Measurements from ENCODE around the gene NECTIN4. TPM values are rescaled to one million over a fixed set of nuclear protein-coding genes. Genes with fewer than 3 reads are reported as not detected.

Gene NECTIN4
- polyA plus RNA-seq, 1 experiment: 0.16 TPM

DNA sequence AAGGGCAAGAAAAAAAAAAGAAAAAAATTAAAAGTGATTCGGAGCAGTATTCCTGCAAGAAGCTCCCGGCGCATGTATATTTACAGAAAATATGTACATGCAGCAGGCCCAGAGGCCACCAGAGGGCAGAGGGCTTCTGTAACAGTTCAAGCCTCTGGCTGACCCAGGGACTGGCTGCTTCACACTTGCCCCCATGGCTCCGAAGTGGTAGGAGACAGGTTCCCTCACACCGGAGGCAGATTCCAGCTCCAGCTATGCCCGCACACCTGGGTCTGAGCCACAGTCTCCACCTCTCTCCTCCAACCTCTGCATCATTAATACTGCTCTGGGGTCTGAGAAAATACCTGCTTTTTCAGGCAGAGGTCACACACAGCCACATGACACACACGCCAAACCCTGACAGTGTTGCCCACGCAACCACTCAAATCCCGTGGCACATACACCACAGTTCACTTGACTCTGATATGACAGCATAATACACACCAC is 17.4 kb downstream of the NECTIN4 start:
- peaks cover 3% of the 10 kb centered on the region; the same call in 1 of the 2 replicates for H3K9me3 ChIP-seq (ENCODE audit: control insufficient read depth, insufficient read depth, low read length)
- peaks cover 4% of the 10 kb centered on the region for H3K27me3 ChIP-seq (ENCODE audit: control insufficient read depth, insufficient read depth, low read length)
- ChIA-PET CTCF (interaction anchor here (0.5 to 4.4 kb wide), 8 partner anchors 10 to 69 kb away, joined by 3 to 35 read pairs (median 4); partner anchors contain the start of genes KLHDC9 and USF1), POLR2A (no interaction called here)
- no peak for DNase-seq (ENCODE audit: low read depth, low spot score)
- H3K4me3 ChIP-seq (ENCODE audit: low read depth, low read length): no peak overlapping the region
- H3K27ac ChIP-seq (ENCODE audit: low read depth, low read length): no peak overlapping the region
- TF ChIP-seq CTCF (IDR thresholded peaks at IDR 0.05; ENCODE audit: low read depth, low read length): peak; percentile 52

- CTCF ChIA-PET: interaction anchor here (1.0 to 4.4 kb wide), 6 partner anchors 15 to 70 kb away, joined by 3 to 35 read pairs (median 6); partner anchors contain the start of genes KLHDC9 and USF1
- no peak for DNase-seq (ENCODE audit: low read depth, low spot score)
- POLR2A ChIA-PET: no interaction called here
- TF ChIP-seq CTCF (IDR thresholded peaks at IDR 0.05; ENCODE audit: low read depth, low read length): no peak
- H3K27me3 ChIP-seq (ENCODE audit: control insufficient read depth, insufficient read depth, low read length): peaks cover 4% of the 10 kb centered on the region
- H3K27ac ChIP-seq (ENCODE audit: low read depth, low read length): no peak overlapping the region
- H3K4me3 ChIP-seq (ENCODE audit: low read depth, low read length): no peak overlapping the region
- H3K9me3 ChIP-seq (ENCODE audit: control insufficient read depth, insufficient read depth, low read length): peaks cover 3% of the 10 kb centered on the region; the same call in 1 of the 2 replicates
Measured at GRCh38 chr1:161070761-161071160, 18.6 kb downstream of the NECTIN4 start.

- TF ChIP-seq CTCF (IDR thresholded peaks at IDR 0.05; ENCODE audit: low read depth, low read length): no peak
- Histone ChIP-seq H3K27me3 (ENCODE audit: control insufficient read depth, insufficient read depth, low read length) (peaks cover 6% of the 10 kb centered on the region), H3K4me3 (ENCODE audit: low read depth, low read length) (no peak within 1 kb of the TSS), H3K27ac (ENCODE audit: low read depth, low read length) (no peak within 1 kb of the TSS), H3K9me3 (ENCODE audit: control insufficient read depth, insufficient read depth, low read length) (peaks cover 3% of the 10 kb centered on the region; the same call in 1 of the 2 replicates)
- ChIA-PET CTCF (interaction anchor here (4.4 kb wide), 1 partner anchor 28 kb away, joined by 35 read pairs; the partner anchor contains the start of gene KLHDC9), POLR2A (no interaction called here)
- DNase-seq (ENCODE audit: low read depth, low spot score): no peak
Measured at GRCh38 chr1:161069731-161070270, 19.6 kb downstream of the NECTIN4 start, which contains the start of gene ARHGAP30. TSS of gene ARHGAP30 (minus strand) at chr1:161069891. CDS start at chr1:161069624, 267 bp downstream.

GRCh38 chr1:161069241-161069640 is 20.1 kb downstream of the NECTIN4 start:
- Histone ChIP-seq H3K9me3 (ENCODE audit: control insufficient read depth, insufficient read depth, low read length) (peaks cover 3% of the 10 kb centered on the region; the same call in 1 of the 2 replicates), H3K27ac (ENCODE audit: low read depth, low read length) (no peak overlapping the region), H3K27me3 (ENCODE audit: control insufficient read depth, insufficient read depth, low read length) (peaks cover 10% of the 10 kb centered on the region), H3K4me3 (ENCODE audit: low read depth, low read length) (no peak overlapping the region)
- no peak for TF ChIP-seq CTCF (IDR thresholded peaks at IDR 0.05; ENCODE audit: low read depth, low read length)
- DNase-seq (ENCODE audit: low read depth, low spot score): no peak
- CTCF ChIA-PET: interaction anchor here (1.4 to 4.4 kb wide), 2 partner anchors 29 to 78 kb away, joined by 3 to 35 read pairs; partner anchors contain the start of gene KLHDC9
- POLR2A ChIA-PET: no interaction called here
